Measurements from ENCODE around the gene ZNF697.
"Not testable (repeated sequence)": the region's sequence is repeated elsewhere in the genome, so short reads cannot be mapped to it uniquely, and the experiment has no call there.

The ZNF697 gene

DNA sequence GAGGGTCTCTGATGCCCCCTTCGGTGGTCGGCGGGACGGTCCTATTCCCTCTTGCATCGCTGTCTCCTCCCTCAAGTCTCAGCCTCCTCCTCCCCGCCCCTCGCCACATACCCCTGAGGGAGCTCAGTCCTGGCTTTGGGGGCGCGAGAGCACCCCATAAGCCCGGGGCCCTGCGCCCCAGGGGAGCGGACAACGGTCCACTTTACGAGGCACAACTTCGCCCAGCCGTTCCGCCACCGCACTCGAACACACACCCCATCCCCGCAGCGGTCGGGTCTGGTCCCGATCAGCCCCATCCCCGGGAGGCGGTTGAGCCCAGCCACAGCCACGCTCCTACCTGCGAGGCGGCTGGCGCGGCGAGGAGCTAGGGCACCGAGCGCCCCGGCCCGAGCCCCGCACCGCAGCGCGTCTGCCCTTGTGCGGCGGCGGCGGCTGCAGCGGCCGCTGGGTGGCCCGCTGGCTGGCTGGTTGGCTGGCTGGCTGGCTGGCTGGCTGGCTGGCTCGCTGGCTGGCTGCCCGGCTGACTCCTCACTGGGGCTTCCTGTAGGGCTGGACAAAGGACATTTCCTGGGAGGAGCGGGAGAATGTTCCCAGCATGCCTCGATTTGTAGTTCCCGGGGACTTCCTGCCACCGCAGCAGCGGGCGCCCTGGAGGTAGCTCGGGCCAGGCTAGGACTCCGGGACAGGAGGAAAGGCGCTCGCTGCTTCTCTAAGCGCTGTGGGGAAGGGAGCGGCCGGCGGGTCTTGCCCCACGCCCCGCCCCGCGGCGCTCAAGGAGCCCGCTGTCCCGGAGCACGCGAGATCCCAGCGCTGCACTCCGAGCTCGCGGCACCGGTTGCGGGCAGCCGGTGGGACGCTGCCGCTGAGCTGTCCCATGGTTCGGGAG lies at the start of gene ZNF697:
TSS of gene ZNF697 (minus strand) at position 533 of the 886 bp plus-strand sequence. CDS start 22,166 bp downstream, outside the sequence.
- DNase-seq (ENCODE audit: low spot score), result no peak

DNA sequence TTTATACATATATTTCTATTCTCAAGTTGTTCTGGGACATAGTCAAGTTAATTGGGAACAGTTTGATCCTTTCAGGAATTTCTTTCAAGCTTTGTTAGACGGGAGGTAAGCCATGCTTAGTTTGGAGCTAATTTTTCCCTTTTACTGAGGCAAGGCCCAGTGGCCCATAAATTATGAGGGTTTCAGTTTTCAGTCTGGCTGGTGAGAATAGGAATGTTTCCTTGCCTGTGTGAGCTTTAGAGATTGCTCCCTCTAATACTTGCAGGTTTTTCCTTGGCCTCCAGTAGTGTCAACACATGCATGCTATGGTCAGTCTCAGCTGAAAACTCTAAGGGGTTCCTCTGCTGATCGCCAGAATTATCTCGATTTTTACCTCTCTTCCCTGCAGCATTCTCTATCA lies 49.5 kb upstream of the ZNF697 start:
- no peak for DNase-seq (ENCODE audit: low spot score)

DNA sequence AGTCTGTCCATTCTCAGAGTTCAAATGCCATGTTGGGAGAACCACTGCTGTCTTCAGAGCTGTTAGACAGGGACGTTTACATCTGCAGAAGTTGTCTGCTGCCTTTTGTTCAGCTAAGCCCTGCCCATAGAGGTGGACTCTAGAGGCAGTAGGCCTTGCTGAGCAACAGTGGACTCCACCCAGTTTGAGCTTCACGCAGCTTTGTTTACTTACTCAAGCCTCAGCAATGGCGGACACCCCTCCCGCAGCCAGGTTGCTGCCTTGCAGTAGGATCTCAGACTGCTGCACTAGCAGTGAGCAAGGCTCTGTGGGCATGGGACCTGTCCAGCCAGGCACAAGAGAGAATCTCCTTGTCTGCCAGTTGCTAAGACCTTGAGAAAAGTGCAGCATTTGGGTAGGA lies 48.8 kb upstream of the ZNF697 start:
- not testable (repeated sequence) for DNase-seq (ENCODE audit: low spot score)

DNA sequence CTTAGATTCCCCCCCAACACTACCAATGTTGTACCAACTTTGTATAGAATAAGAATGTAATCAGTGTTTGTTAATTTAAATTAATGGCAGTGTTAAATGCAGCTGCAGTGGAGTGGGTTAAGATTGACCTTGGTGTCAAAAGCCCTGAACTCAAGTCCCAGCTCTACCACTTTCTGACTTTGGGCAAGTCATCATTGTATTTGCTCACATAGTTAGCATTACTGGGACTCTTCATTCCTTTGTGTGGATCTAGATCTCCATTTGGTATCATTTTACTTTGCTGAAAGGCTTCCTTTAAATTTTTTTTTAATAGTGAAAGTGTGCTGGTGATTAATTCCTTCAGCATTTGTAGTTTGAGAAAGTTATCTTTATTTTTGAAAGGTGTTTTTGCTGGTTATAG lies 41.4 kb upstream of the ZNF697 start:
- DNase-seq (ENCODE audit: low spot score), result no peak

DNA sequence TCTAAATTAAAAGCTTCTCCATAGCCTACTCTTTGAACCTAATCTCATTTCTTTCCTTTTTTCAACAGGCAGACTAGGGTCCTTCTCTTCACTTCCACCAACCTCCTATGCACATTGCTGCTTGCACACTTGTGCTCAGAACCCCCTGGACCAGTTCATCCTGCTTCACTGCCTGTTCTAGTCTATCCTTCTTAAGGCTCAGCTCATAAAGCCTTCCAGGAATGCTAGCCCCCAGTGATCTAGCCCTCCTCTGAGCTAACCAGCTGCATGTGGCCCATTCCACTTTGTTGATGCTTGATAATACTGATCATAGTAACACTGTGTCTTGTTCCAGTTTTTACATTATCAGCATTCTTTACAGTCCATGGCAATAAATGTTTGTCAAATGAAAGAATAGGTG lies 40.7 kb upstream of the ZNF697 start:
- no peak for DNase-seq (ENCODE audit: low spot score)

DNA sequence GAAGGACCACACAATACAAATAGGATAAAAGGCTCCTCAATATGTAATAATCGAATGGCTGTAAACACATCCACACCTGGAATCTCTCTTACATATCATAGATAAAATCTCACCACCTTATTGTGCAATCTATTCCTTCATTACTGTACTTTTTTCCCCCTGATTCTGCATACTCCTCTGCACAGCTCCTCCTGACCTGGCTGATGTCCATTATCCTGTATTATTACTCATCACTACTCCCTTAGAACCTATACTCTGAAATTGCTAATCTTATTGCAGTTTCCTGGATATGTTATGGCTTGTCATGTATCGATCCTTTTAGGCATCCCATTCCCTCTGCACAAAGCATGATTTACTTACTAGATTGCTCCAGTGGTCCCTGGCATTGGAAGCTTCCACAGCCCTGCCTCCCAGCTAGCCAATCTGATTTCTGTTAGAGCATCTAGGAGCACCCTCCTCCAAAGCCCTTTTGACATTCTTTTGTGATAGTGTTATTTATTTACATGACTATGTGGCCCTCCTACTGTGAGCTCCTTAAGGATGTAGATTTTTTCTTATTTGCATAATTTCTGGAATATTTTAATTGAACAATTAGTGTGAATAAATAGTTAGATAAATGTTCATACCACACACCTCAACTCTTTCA lies 39.5 kb upstream of the ZNF697 start:
- DNase-seq (ENCODE audit: low spot score), result no peak

DNA sequence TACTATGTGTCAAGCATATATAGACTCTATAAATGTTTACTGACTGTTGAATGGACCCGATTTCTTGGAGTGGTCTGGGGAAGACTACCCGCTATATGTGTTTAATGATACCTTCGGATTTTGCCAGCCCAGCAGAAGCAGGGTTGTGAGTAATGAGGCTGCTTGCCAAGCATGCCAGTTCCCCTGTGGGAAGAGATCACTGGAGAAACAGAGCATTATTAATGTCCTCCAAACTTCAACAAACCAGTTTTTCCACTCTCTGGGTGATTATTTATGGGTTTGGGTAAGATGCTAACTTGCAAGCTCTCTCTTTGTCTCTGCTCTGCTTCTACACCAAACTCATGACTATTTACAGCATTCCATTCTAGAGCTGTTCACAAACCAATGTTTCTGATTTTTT lies 38.6 kb upstream of the ZNF697 start:
- DNase-seq (ENCODE audit: low spot score), result no peak

DNA sequence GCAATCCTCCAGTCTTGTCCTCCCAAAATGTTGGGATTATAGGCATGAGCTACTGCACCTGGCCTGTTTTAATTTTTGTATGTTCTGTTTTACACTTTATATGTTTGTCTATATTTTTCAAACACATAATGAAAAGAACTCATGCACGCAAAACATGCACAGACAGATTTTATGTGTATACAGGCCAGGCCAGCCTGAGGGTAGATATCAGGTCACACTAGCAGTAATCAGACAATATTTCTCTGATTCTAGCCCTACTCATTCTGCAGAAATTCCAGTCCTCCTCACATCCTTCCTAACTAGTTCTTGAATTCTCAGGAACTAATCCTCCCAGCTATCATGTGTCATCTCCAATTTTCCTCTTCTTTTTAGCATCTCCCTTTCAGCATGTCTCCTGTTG lies 35.8 kb upstream of the ZNF697 start:
- no peak for DNase-seq (ENCODE audit: low spot score)

DNA sequence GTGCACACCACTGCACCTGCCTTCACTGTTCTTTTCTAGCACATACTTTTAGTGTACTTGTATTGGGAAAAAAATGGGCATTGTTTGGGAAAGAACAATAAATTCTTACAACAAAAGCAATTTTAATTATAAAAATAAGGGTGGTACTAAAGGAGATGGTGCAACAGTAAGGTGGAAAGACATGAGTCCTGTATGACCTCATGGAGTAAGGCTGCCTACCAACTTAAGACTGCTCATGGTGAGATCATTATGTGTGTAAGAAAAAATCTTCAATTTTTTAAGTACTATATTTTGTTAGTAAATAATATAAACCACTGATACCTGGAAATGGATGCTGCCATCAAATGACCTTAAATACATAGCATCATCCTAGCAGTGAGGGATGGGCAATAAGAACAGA lies 34.1 kb upstream of the ZNF697 start:
- DNase-seq (ENCODE audit: low spot score), result no peak

DNA sequence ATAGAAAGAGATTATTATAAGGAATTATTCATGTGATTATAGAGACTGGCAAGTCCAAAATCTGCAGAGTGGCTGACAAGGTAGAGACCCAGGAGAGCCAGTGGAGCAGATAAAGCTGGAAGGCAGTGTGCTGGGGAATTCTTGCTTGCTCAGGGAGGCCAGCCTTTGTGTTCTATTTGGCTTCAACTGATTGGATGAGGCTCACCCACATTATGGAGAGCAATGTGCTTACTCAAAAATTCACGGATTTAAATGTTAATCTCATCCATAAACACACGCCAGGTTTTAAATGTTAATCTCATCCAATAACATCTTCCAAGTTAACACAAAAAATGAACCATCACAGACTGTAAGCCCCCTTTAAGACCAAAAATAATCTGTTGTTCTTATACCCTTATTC lies 33.5 kb upstream of the ZNF697 start:
- DNase-seq (ENCODE audit: low spot score), result no peak

DNA sequence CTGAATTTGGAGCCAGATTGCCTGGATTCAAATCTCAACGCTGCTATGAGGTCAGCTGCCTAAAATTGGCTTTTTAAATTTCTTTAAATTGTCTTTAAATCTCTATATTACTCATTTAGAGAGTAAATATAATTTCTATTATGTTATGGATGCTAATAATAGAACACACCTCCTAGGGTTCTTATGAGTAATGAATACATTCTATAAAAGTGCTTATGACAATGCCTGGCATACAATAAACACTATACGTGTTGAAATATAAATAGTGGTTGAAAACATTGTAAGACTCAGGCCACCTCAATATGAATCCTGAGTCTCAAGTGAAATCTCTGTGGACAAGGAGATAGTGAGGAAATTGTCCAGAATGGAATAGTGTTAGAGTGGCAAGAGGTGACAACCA lies 32.7 kb upstream of the ZNF697 start:
- DNase-seq (ENCODE audit: low spot score), result no peak

DNA sequence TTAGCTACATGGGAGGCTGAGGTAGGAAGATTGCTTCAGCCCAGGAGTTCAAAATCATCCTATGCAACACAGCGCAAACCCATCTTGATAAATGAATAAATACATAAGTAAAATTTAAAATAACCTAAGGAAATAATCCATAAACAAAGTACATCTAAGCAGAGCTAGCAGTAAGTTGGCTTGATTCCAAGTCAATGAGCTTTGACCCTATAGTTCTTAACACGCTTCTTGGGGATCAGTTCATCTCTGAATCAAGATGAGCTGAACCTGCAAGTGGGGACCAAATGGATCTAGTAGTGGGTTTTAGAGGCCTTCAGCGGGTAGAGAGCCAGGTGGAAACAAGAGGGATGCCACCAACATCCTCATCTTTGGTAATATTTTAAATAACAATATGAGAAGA lies 32.1 kb upstream of the ZNF697 start:
- no peak for DNase-seq (ENCODE audit: low spot score)

DNA sequence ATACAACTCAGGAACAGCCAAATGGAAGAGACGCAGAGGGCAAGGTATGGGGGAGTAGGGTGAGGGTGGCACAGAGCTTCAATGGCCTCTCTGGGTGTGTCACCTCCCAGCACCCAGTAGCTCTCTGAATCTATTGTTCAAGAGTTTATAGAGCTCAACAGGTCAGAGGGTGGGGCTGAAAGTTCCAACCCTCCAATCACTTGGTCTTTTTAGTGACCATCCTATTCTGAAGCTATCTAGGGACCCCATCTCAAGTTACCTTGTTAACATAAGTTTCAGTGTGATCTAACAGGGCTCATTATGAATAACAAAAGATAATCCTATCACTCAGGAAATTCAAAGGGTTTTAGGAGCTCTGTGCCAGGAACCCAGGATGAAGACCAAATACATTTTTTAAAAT lies 31.2 kb upstream of the ZNF697 start:
- no peak for DNase-seq (ENCODE audit: low spot score)

DNA sequence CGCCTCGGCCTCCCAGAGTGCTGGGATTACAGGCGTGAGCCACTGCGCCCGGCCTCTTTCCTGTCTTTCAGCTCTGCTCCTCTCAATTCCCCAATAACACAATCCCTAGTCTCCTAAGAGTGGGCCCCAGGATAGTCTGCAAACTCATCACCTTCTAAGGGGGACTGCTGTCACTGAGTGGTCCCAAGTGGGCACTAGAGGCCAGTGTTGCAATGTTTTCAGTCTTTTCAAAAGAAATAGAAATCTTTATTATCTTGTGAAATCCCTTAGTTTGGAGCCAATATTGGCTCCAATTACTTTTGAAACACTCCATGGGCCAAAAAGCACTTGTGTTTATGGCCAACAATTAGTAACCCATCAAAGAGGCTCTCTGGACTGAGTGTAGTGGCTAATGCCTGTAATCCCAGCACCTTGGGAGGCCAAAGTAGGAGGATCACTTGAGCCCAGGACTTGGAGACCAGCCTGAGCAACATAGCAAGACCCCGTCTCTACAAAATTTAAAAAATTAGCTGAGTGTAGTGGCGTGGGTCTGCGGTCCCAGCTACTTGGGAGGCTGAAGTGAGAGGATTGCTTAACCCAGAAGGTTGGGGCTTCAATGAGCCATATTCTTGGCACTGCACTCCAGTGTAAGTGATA lies 28.6 kb upstream of the ZNF697 start:
- no peak for DNase-seq (ENCODE audit: low spot score)

DNA sequence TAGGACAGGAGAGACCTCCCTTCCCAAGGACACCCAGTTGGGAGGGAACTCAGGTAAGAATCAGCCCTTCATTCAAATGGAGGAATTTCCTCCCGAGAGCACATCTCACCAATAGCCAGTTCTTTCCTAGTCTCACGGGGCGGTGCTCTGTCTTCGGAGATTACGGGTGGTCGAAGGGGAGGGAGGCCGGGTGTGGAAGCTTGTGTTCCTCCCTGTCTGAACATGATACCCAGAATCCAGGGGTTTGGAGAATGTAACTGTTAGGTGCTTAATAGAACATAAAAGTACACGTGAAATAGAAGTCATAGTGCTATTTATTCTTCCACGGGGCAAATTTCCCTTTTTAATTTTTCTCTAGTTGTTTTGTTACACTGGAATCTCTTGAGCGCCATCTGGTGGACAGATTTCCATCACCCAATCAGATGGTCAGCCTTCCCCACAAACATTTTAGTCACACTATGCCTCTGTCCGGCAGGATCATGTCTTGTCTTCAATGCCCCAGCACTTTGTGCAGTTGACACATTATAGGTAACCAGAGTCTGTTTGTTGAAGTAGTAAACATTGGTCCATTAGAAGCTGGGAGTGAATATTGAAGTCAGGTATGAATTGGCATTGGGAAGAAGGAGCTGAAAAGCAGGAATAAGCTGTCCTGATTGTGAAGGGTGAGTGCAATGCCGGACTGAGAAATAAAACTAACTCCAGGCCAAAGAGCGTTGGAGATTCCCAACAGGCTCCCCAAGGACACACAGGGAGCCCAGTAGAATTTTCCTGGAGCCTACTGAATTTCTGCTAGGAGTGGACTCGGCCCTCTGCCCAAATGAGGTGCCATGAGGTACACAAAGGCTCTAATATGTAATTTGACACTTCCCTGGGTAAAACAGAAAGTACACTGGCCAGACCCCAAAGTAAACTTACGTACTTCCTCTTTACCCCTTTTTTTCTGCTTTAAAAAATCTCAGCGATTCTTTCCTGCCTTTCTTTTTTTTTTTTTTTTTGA lies 27.6 kb upstream of the ZNF697 start:
- DNase-seq (ENCODE audit: low spot score), result peak; percentile 69

DNA sequence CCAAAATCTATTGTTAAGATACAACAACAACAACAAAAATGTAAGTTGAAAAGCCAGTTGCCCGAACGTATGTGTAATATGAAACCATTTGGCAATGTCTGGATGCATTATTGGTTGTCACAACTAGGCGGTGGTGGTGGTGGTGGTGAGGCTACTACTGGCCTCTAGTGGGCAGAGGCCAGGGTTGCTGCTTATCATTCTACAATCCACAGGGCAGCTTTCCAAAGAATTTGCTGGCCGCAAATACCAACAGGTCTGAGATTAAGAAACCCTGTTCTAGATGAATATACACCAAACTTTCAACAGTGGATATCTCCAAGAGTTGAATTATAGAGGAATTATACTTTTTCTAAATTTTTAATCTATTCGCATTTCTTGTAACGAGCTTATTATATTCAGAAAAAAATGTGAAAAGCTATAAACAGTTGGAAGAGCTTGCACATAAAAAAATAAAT lies 26.8 kb upstream of the ZNF697 start:
- peak; percentile 39 for DNase-seq (ENCODE audit: low spot score)

DNA sequence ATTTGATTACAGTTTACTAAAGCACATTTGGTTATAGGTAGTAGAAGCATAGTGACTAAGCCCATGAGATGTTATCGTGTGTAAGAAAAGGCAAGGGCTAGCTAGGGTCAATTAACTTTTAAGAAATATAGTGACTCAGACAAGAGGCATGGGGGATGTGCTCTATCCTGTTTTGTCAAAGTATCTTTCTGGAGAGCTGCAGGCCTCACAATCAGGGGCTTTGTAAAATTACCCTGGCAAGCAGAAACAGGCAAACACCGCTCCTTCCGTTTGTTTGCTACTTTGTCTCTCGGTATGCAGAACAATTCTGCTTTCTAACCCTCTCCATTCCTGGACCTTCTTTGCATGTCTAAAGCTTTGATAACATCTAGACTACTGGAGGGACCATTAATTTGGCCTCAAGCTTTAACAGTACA lies 26.1 kb upstream of the ZNF697 start:
- no peak for DNase-seq (ENCODE audit: low spot score)

DNA sequence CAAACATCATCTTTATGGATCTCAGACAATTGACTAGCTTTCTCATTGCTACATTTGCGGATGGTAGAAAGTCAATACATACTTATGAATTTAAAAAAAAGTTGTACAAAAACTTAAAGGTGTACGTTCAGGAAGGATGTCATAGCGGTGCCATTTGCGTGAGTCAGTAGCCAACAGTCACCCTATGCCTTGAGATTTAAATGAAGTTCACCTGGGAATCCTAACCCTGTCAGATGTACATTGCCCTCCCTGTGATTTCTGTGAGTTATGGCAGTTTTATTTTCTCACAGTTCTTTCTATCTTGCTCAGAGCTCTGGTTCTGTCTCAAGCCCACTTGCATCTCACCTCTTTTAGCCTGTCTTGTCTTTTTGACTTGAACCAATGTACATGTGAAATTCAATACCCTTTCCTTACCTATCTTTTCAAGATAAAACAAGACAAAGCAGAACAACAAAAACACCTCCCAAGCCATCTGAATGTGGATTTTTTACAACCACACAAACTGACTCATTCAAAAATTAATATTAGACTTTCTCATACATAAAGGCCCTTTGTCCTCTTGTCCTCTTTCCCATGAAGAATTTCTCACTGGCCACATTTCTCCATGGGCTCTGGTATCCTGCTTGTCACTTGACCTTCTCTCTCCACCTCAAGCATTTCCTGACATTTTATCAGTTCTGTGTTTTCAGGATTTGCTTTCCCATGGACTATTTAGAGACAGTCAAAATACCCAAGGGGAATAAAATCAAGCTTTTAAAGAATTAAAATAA lies 25.3 kb upstream of the ZNF697 start:
- no peak for DNase-seq (ENCODE audit: low spot score)

DNA sequence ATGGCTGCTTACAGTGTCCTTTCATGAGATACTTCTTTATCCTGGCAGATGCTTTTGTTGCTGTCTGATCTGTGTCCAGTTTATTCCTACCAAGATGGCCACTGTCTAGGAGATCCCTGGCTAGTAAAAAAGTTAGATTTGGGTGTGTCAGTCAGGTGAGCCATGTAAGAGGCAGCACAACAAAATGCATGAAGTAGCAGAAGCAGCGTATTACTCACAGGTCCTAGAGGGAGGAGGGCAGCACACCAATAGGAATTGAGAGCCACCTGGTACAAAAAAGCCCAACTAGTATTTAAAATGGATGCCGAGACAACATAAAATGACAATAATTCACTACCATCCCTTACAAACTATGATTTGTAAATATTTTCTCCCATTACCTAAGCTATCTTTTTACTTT lies 22.8 kb upstream of the ZNF697 start:
- DNase-seq (ENCODE audit: low spot score), result no peak

DNA sequence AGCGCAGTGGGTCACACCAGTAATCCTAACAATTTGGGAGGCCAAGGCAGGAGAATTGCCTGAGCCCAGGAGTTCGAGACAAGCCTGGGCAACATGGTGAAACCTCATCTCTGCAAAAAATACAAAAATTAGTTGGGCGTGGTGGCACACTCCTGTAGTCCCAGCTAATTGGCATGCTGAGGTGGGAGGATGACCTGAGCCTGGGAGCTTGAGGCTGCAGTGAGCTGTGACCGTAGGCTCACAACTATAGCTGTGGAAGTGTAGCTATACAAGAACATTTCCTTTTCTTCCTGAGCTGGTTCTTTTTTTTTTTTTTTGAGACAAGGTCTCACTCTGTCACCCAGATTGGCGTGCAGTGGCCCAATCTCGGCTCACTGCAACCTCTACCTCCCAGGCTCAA lies 19.1 kb upstream of the ZNF697 start:
- no peak for DNase-seq (ENCODE audit: low spot score)

DNA sequence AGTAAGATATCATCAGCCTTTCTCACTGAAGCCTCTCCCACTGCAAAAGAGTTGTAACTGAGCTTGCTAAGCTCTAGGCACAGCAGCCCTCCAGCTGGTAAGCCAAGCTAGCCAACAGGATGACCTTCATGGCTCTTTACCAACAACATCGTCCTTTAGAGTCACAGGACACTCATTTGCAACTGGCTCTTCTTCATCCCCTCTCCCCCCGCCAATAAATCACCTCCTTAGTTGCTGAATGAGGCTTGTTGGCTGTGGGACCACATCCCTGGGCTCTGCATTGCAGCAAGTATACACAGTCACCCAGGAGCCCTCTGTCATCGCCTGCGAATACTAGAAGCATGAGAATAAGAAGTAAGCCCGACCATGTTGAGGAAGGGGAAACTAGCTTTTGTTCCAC lies 16.0 kb upstream of the ZNF697 start:
- no peak for DNase-seq (ENCODE audit: low spot score)

Data from hematopoietic multipotent progenitor cell treated with erythropoietin and hydrocortisone succinate and interleukin-3 and kit ligand, for 17 days (in vitro differentiated cells).